Tibial nerve (tissue), 4 donors: ENCODE results near the gene GABPB1. TPM values are rescaled to one million over a fixed set of nuclear protein-coding genes. Genes with fewer than 3 reads are reported as not detected.

Experiments
- DNase-seq, 2 donors: peaks; one replicate each; pipeline ENCODE4 v3.0.0-alpha.2; 2019; ENCODE audit warnings: low spot score in 2 of 2
- H3K27ac ChIP-seq, 4 donors: fragments of 200-600 bp; sonication (generic) in 3 of 4; one replicate each; pipeline ENCODE4 v1.5.1; 2017 to 2019; ENCODE audit warnings: mild to moderate bottlenecking in 1 of 4
- H3K27me3 ChIP-seq, 2 donors: fragments of 200-600 bp; sonication (generic) in 1 of 2; one replicate each; pipeline versions ENCODE4 v1.5.1 to v1.6.0; 2017 to 2019
- H3K36me3 ChIP-seq, 3 donors: fragments of 200-600 bp; sonication (generic); one replicate each; pipeline ENCODE4 v1.5.1; 2018 to 2019
- H3K4me1 ChIP-seq, 4 donors: fragments of 200-600 bp; sonication (generic) in 3 of 4; one replicate each; pipeline ENCODE4 v1.5.1; 2017 to 2019
- H3K4me3 ChIP-seq, 4 donors: fragments of 200-600 bp; sonication (generic) in 3 of 4; one replicate each; pipeline ENCODE4 v1.5.1; 2017 to 2019; ENCODE audit warnings: mild to moderate bottlenecking in 1 of 4, moderate library complexity in 1 of 4
- H3K9me3 ChIP-seq, 4 donors: fragments of 200-600 bp; sonication (generic) in 3 of 4; one replicate each; pipeline ENCODE4 v1.5.1; 2017 to 2019
- CTCF ChIP-seq, 5 experiments: fragments of 200-600 bp in 3 of 5; fragments of 450-650 bp in 2 of 5; sonication (generic) in 3 of 5; IDR thresholded peaks; one replicate each; pipeline ENCODE4 v1.5.1; 2016 to 2019; ENCODE audit warnings: antibody characterized with exemption in 5 of 5, mild to moderate bottlenecking in 3 of 5, moderate library complexity in 2 of 5
- EP300 ChIP-seq, 2 donors: sonication (generic); formaldehyde crosslinking; IDR thresholded peaks; one replicate each; pipeline ENCODE4 v1.6.1; 2017; ENCODE audit warnings: antibody characterized with exemption in 2 of 2, mild to moderate bottlenecking in 1 of 2
- POLR2A ChIP-seq, 2 donors: fragments of 450-650 bp; IDR thresholded peaks; one replicate each; pipeline ENCODE4 v1.6.1; 2017; ENCODE audit warnings: antibody characterized with exemption in 2 of 2, mild to moderate bottlenecking in 2 of 2, moderate library complexity in 2 of 2
- WGBS, 2 donors: methylation state at CpG; one replicate each; pipeline ENCODE4 v1.1.5; 2018; 5-methylcytosine and 5-hydroxymethylcytosine counted together
- small RNA-seq: library from RNA; depleted of rRNA; stranded (forward); fragments of <200 nt; gene quantifications from one replicate; pipeline ENCODE3, GENCODE V24; 2016
- total RNA-seq, 4 donors: library from RNA; depleted of rRNA; stranded (reverse); fragments of >200 nt; gene quantifications; one replicate each; pipeline ENCODE4 v1.1.0, GENCODE V29; 2016

GABPB1 gene
- total RNA-seq, 4 donors from 2014 or later = 13.3 to 22.2 (median 17.4) TPM

- H3K36me3 ChIP-seq = no peaks in the 10 kb centered on the region
- H3K4me1 ChIP-seq = no peaks in the 10 kb centered on the region
- DNase-seq = no peak
- H3K27me3 ChIP-seq = no peaks in the 10 kb centered on the region
- no peaks in the 10 kb centered on the region for H3K9me3 ChIP-seq
- no peak overlapping the region for H3K4me3 ChIP-seq
- H3K27ac ChIP-seq = no peak overlapping the region
- 95 to 96% methylated on average over 3 of the region's 3 CpGs for WGBS, 2 donors
- TF ChIP-seq CTCF (IDR thresholded peaks at IDR 0.05) (no peak), POLR2A (IDR thresholded peaks at IDR 0.05) (no peak), EP300 (IDR thresholded peaks at IDR 0.05) (no peak)
These were observed 129.1 kb downstream of the GABPB1 start for GRCh38 chr15:50225938-50226337.

Small RNAs within 50 kb of the gene (small RNA-seq; reads per million reads assigned to genes)
- not detected for gene RNU6-94P

Other genes starting within 250 kb of the GABPB1 start
- 10 to 100 TPM; 11.8 to 18.2 (median 13.4) TPM for gene ATP8B4, start 236.0 kb downstream of the GABPB1 start, total RNA-seq
- gene SLC27A2, start 173.0 kb downstream of the GABPB1 start, total RNA-seq = under 1 TPM in 2 of 4 donors, not detected in 2; 0.21 to 0.22 TPM
- gene HDC, start 89.5 kb downstream of the GABPB1 start, total RNA-seq = 1 to 10 TPM in 2 of 4 donors, under 1 TPM in 2; 0.66 to 5.9 (median 1.1) TPM
- 10 to 100 TPM; 39.8 to 97.2 (median 53.5) TPM for gene USP8, start 69.2 kb upstream of the GABPB1 start, total RNA-seq
- gene USP50, start 191.5 kb upstream of the GABPB1 start, total RNA-seq = 1 to 10 TPM in 2 of 4 donors, not detected in 2; 1.5 to 2.2 TPM